ENCODE data around the gene CLECL1.
"Not testable (repeated sequence)": the region's sequence is repeated elsewhere in the genome, so short reads cannot be mapped to it uniquely, and the experiment has no call there.

The CLECL1 gene

DNA sequence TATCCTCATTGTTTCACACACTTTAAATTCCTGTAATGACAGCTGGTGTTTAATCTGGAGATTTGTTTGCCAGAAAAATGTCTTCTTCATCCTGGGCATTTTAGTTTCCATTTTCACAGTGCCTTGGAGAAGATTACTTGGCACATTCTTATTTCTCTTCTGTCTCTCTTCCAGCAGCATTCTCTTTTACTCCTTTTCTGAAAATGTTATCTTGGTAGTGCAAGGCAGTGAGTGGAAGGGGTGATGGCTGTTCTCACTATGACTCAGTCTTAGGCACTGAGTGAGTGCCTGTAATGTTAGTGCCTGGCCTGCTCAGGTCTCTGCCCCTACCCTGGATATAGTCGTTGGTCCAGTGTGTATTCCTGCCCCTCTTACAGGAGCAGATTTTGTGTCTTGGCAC lies 13.1 kb downstream of the CLECL1 start:
- DNase-seq, result no peak

GRCh38 chr12:9718968-9719367 lies 13.9 kb downstream of the CLECL1 start:
- no peak for DNase-seq

GRCh38 chr12:9717070-9717925 lies 15.6 kb downstream of the CLECL1 start:
- no peak for DNase-seq

DNA sequence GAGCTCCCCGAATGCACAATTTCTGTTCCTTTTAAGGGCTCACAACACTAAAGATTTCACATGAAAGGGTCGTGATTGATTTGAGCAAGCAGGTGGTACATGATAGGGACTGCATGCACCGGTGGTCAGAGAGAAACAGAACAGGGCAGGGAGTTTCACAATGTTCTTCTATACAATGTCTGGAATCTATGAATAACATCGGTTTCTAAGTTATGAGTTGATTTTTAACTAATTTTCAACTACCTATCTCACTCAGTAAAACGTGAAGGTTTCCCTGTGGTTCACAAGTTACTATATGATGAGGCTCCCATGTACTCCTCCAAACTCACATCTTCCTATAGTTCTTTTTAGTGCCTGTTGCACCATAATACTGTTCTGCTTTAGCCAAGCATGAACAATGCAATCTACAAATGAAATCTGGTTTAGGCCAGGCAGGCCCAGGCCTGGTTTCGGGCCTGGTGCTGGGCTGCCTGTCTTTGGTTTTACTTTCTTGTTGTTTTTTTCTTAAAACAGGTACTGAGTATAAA lies 19.8 kb downstream of the CLECL1 start:
- not testable (repeated sequence) for DNase-seq

DNA sequence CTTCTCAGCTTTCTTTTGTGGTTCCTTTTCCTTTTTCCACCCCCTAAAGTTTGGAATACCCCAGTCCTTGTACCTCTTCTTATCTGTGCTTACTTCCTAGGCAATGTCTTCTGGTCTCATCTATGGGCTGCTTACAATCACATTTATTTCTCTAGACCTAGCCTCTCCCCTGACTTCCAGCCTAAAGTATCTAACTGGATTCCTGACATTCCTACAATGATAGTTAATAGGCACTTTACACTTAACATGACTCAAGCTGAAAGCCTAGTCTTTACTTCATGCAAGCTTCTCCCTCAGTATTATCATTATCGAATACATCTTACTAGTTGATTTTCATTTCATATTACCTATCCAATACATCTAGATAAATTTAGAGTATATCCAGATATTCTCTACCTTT lies 21.2 kb downstream of the CLECL1 start:
- DNase-seq, result no peak

DNA sequence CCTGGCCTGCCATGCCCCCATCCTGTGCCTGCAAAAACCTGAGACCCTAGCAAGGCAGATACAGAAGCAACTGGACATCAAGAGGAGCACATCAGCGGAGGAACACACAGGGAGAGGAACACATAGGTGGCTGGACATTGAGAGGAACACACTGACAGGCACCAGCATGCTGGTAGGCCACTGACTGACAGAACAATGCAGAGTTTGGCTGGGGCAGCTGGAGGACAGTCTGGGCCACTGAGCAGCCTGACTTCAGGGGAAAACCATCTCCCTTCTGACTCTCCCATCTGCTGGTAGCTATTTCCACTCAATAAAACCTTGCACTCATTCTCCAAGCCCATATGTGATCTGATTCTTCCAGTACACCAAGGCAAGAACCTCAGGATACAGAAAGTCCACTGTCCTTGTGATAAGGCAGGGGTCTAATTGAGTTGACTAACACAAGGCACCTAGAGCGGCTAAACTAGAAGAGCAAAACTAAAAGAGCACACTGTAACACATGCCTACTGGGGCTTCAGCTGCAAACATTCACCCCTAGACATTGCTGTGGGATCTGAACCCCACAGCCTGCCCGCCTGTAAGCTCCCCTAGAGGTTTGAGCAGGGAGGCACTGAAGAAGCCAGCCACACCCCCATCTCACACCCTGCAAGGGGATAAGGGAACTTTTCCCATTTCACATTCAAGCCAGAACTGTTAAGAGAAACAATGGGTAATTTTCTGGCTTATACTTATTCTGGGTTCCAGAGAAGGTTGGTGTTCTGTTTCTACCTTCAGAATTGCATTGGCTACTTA lies 22.1 kb downstream of the CLECL1 start:
- DNase-seq, result no peak

- no peak for DNase-seq
These were observed 24.0 kb downstream of the CLECL1 start for GRCh38 chr12:9708853-9709252.

DNA sequence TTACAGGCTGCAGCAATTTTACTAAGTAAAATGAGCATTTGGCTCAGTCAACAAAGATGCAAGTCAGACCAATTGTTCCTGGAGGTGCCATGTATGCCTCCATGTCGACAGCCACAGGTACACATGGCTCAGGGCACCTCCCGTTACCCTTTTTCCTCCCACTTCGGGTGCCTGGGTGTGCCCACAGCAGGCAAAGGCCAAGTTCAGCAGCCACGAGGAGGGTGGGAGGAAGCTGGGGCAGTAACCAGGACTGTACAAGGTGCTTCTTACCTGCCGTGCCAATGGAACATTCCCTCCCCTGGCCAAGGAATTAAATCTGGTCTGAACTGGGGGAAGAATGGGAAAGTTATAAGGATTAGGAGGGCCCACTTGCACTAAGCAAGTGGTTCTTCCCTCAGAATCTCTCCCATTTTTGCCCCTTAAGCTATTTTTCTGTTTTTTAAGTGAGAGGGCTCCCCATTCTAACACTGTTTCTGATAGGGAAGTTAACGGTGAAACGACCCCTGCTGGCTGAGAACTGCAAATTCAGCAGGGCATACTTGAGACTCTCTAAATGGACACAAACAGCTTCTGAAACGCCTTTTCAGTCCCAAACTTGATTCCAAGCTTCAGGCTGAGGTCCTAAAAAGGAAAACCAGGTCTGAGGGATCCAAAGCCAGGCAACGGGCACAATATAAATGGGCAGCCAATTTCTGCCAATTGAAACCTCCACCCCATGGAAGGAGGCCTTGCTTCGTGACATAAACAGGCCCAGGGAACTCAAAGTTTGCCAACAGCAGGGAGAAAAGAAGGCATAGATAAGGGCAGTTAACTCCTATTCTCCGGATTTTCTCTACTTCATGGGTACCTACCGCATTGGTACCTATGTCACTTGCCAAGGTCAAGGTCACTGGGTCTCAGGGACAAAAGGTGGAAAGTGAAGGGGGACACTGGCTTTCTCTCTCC lies 24.8 kb downstream of the CLECL1 start:
- DNase-seq, result peak; percentile 8

GRCh38 chr12:9707356-9707755 lies 25.5 kb downstream of the CLECL1 start:
- peak; percentile 7 for DNase-seq

DNA sequence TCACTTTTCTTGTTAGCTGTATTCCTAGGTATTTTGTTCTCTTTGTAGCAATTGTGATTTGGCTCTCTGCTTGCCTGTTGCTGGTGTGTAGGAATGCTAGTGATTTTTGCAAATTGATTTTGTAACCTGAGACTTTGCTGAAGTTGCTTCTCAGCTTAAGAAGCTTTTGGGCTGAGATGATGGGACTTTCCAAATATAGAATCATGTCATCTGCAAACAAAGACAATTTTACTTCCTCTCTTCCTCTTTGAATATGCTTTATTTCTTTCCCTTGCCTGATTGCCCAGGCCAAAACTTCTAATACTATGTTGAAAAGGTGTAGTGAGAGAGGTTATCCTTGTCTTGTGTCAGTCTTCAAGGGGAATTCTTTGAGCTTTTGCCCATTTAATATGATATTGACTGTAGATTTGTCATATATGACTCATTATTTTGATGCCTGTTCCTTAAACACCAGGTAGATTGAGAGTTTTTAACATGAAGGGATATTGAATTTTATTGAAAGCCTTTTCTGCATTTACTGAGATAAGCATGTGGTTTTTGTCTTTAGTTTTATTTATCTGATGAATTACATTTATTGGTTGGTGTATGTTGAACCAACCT lies 26.7 kb downstream of the CLECL1 start:
- no peak for DNase-seq

DNA sequence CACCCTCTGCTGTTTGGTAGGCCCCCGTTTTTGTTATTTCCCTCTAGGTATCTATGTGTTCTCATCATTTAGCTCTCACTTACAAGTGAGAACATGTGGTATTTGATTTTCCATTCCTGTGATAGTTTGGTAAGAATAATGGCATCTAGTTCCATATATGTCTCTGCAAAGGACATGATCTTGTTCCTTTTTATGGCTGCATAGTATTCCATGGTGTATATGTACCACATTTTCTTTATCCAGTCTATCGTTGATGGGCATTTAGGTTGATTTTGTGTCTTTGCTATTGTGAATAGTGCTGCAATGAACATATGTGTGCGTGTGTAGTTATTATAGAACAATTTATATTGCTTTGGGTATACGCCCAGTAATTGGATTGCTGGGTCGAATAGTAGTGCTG lies 28.3 kb downstream of the CLECL1 start:
- not testable (repeated sequence) for DNase-seq

GRCh38 chr12:9702255-9702654 lies 30.6 kb downstream of the CLECL1 start:
- no peak for DNase-seq

DNA sequence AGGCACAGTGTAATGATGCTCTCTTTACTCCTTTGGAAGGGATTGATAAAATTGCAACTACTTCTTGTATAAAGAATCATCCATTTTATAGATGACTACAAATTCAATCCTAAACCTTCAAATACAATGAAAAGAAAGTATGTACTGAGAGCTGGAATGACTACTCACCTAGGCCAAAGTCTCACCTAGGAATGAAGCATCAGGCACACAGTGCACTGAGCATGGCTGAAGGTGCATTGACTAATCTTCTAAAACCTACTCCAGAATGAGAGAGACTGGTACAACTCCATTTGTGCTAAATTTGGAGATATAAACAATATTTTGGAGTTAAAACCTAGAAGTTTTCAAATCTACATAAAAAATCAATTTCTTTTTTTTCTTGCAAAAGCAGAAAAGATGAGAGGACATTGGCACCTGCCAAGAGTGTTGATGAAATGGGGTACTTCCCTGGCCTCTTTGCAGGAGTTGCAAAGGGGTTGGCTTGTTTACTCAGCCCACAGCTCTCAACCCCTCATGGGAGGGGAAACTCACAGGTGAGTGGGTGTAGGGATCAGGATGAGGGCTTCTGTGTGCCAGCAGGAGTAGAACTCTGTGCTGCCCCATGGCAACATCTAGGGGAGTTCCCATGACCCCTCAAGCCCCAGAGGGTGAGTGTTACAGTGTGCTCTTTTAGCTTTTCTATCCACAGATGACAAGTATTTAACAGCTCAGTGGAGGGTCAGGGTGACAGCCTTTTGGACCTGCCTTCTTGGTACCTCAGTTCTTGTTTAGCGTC lies 31.3 kb downstream of the CLECL1 start:
- no peak for DNase-seq

DNA sequence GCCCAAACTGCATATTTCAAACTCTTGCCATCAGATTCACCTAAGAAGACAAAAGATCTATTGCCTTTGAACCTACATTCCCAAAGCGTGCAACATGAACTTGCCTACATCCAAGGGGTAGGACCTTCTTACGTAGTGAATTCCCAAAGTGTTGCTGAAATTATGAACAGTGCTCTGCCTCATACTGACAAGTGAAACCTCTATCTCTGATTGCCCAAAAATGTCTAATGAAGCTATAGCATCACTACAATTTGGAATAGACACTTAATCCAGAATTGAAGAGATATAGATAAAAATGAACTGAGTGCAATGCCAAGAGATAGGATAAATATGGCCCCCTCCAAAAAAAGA lies 32.3 kb downstream of the CLECL1 start:
- DNase-seq, result no peak

GRCh38 chr12:9699898-9700605 lies 32.8 kb downstream of the CLECL1 start:
- no peak for DNase-seq

GRCh38 chr12:9699269-9699897 lies 33.5 kb downstream of the CLECL1 start:
- DNase-seq, result no peak

DNA sequence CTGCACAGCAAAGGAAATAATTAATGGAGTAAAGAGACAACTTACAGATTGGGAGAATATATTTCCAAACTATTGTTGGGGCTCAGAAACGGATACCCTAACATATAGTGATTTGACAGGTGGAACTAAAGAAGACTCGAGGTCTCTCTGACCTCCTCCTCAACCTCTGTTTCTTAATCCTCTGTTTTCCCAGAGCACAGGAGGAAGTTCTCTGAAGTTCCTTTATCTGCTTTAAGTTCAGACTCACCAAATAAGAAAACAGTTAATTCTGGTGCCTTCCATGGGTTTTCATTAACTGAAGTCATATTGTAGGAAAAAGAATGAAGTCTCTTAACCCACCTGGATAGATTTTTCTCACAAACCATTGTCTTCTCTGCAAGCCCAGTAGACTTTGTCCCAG lies 34.2 kb downstream of the CLECL1 start:
- no peak for DNase-seq

DNA sequence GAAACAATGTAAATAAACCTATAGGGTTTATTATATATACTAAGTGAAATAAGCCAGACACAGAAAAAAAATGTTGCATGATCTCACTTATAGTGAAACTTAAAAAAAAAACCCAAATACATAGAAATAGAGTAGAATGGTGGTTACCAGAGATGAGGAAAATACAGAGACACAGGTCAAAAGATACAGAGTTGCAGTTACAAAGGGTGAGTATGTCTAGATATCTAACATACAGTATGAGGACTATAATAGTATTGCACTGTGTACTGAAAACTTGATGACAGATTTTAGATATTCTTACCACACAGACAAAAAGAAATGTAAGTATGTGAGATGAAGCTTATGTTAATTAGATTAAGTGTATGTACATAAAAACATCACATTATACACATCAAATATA lies 35.3 kb downstream of the CLECL1 start:
- DNase-seq, result no peak

DNA sequence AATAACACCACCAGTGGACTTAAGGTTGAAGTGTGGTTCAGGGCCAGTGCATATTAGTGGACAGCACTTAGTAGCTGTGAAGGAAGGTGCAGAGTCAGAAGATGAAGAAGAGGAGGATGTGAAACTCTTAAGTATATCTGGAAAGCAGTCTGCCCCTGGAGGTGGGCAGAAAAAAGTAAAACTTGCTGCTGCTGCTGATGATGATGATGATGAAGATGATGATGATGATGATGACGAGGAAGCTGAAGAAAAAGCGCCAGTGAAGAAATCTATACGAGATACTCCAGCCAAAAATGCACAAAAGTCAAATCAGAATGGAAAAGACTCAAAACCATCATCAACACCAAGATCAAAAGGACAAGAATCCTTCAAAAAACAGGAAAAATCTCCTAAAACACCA lies 37.2 kb downstream of the CLECL1 start:
- not testable (repeated sequence) for DNase-seq

DNA sequence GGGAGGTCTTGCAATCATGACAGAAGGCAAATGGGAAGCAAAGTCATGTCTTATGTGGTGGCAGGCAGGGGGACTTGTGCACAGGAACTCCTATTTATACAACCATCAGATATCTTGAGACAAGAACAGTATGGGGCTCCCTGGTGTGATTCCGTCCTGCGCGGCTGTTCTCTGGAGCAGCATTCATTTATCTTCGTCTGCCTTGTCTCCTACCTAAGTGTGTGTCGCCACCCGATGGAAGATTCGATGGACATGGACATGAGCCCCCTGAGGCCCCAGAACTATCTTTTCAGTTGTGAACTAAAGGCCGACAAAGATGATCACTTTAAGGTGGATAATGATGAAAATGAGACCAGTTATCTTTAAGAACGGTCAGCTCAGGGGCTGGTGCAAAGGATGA lies 37.7 kb downstream of the CLECL1 start:
- not testable (repeated sequence) for DNase-seq
